GM12878 (cell line): ENCODE results near the gene GTF2IRD1. TPM values are rescaled to one million over a fixed set of nuclear protein-coding genes. Genes with fewer than 3 reads are reported as not detected.

Source experiments
- ATAC-seq: fragments of 200-7000 bp; cut with Tn5 transposase; 3 replicates; pipeline ENCODE4 v1.9.1; 2020; ENCODE audit warnings: mild to moderate bottlenecking, moderate library complexity
- BruUV-seq: library from RNA; stranded (reverse); fragments of 400-500 nt; replicated peaks from 2 replicates; lab custom pipeline; 2021; lab: Mats Ljungman, UMichigan
- CTCF ChIA-PET: fragments of 300-600 bp; sonication (Branson Sonifier 250); formaldehyde crosslinking; extraction: SDS; loops from one replicate; lab custom pipeline; 2021; ENCODE audit warnings: inconsistent platforms; lab: Yijun Ruan, JAX
- POLR2A ChIA-PET: fragments of 350-600 bp; formaldehyde crosslinking; extraction: SDS; loops from one replicate; lab custom pipeline; 2021; ENCODE audit warnings: inconsistent platforms; lab: Charles Lee
- RAD21 ChIA-PET: fragments of 300-600 bp; sonication (Branson Sonifier 250); formaldehyde crosslinking; loops from one replicate; lab custom pipeline; 2023; ENCODE audit warnings: antibody characterized with exemption; ENCODE audit not compliant: unreplicated experiment; lab: Charles Lee
- SMC1A ChIA-PET: fragments of 300-600 bp; sonication (Branson Sonifier 250); formaldehyde crosslinking; loops from one replicate; lab custom pipeline; 2023; ENCODE audit not compliant: unreplicated experiment, uncharacterized antibody; lab: Charles Lee
- DNase-seq: peaks from one replicate; pipeline ENCODE4 v3.0.0-alpha.2; 2011; ENCODE audit warnings: low read depth, low spot score
- FAIRE-seq: peaks from 3 replicates; lab custom pipeline; 2011; peaks lifted over from hg19 to GRCh38; lab: Jason Lieb, UNC
- H2AFZ ChIP-seq: 2 replicates; pipeline ENCODE4 v1.6.0; 2011; ENCODE audit warnings: low read depth, low read length, control low read depth; ENCODE audit not compliant: control insufficient read depth
- H3K27ac ChIP-seq: 2 replicates; pipeline ENCODE4 v1.5.1; 2011; ENCODE audit warnings: control low read depth; ENCODE audit not compliant: control insufficient read depth, insufficient read depth
- H3K27me3 ChIP-seq, 2 experiments: replicated peaks in 1 of 2; 2 replicates each; pipeline versions ENCODE4 v1.6.0 to v1.6.1; 2011; ENCODE audit warnings: low read length in 1 of 2; ENCODE audit not compliant: control insufficient read depth in 2 of 2, insufficient read depth in 2 of 2
- H3K36me3 ChIP-seq, 2 experiments: 2 replicates each; pipeline ENCODE4 v1.5.1; 2011; ENCODE audit warnings: low read length in 1 of 2; ENCODE audit not compliant: control insufficient read depth in 2 of 2, insufficient read depth in 2 of 2
- H3K4me1 ChIP-seq: 2 replicates; pipeline ENCODE4 v1.6.1; 2011; ENCODE audit warnings: mild to moderate bottlenecking, low read length, moderate library complexity, mixed read lengths; ENCODE audit not compliant: control insufficient read depth, insufficient read depth
- H3K4me2 ChIP-seq: 2 replicates; pipeline ENCODE4 v1.6.0; 2011; ENCODE audit warnings: control low read depth; ENCODE audit not compliant: control insufficient read depth, insufficient read depth
- H3K4me3 ChIP-seq: fragments of 200-600 bp; sonication (generic); 2 replicates; pipeline ENCODE4 v1.5.1; 2016
- H3K79me2 ChIP-seq: 2 replicates; pipeline ENCODE4 v1.6.0; 2011; ENCODE audit warnings: low read length; ENCODE audit not compliant: control insufficient read depth, insufficient read depth
- H3K9ac ChIP-seq: 2 replicates; pipeline ENCODE4 v1.8.0; 2011; ENCODE audit warnings: low read length, control low read depth, mixed read lengths; ENCODE audit not compliant: control insufficient read depth, insufficient read depth
- H3K9me3 ChIP-seq: replicated peaks from 3 replicates; pipeline ENCODE4 v1.5.1; 2011; ENCODE audit warnings: mild to moderate bottlenecking, low read length; ENCODE audit not compliant: control insufficient read depth, insufficient read depth
- H4K20me1 ChIP-seq: 2 replicates; pipeline ENCODE4 v1.6.0; 2011; ENCODE audit not compliant: control insufficient read depth, insufficient read depth
- FOXM1 ChIP-seq: IDR thresholded peaks from 2 replicates; pipeline ENCODE4 v1.6.1; 2012; ENCODE audit warnings: low read depth, mild to moderate bottlenecking, inconsistent platforms, low read length, moderate library complexity
- MXI1 ChIP-seq: fragments of 150-350 bp; IDR thresholded peaks from 2 replicates; pipeline ENCODE4 v1.6.1; 2011; ENCODE audit warnings: low read depth, mild to moderate bottlenecking, inconsistent platforms, low read length, improper control_type of control experiment
- NFYB ChIP-seq: IDR thresholded peaks from 2 replicates; pipeline ENCODE4 v1.6.1; 2011; ENCODE audit warnings: low read depth, mild to moderate bottlenecking, low read length, improper control_type of control experiment, moderate library complexity; ENCODE audit not compliant: insufficient read depth
- NR2C1 ChIP-seq: fragments of 450-650 bp; IDR thresholded peaks from 2 replicates; pipeline ENCODE4 v1.6.1; 2017; ENCODE audit warnings: antibody characterized with exemption, mild to moderate bottlenecking, moderate library complexity
- RB1 ChIP-seq: fragments of 450-650 bp; formaldehyde crosslinking; IDR thresholded peaks from 2 replicates; pipeline ENCODE4 v1.6.1; 2017; ENCODE audit warnings: mild to moderate bottlenecking, borderline replicate concordance
- RBBP5 ChIP-seq: fragments of 200-600 bp; sonication (generic); conservative IDR thresholded peaks from 2 replicates; pipeline ENCODE4 v1.6.1; 2016
- WGBS: methylation state at CpG from one replicate; pipeline ENCODE4 v1.1.6; 2016; ENCODE audit warnings: low lambda C conversion rate; ENCODE audit not compliant: insufficient replicate concordance, insufficient coverage; ENCODE audit errors: missing lambda C conversion rate; 5-methylcytosine and 5-hydroxymethylcytosine counted together
- in situ Hi-C: fragments of 300-500 bp; cut with MboI; formaldehyde crosslinking; loops from 9 replicates; pipeline ENCODE4 v1.14.3; 2018; ENCODE audit warnings: mixed read lengths
- intact Hi-C: fragments of 100-400 bp; cut with micrococcal nuclease; formaldehyde crosslinking; loops from one replicate; pipeline ENCODE4 v1.14.2; 2022; ENCODE audit not compliant: unreplicated experiment
- polyA plus RNA-seq, 11 experiments: library from polyadenylated mRNA; depleted of rRNA in 4 of 11; unstranded in 6 of 11; stranded (reverse) in 5 of 11; fragments of >200 nt; fragmentation: Nextera tagmentation in 4 of 11; fragmentation: Illumina TruSeq in 1 of 11; extraction: Ambion mirVana in 4 of 11; extraction: Trizol in 1 of 11; gene quantifications; 1 replicate in 1 of 11; 2 replicates in 10 of 11; pipeline versions ENCODE4 v1.2.1 to v1.2.3, GENCODE V29; 2011 to 2016; ENCODE audit warnings: inconsistent platforms in 2 of 11, missing spikeins in 2 of 11, low read depth in 1 of 11
- total RNA-seq, 4 experiments: library from RNA; depleted of rRNA in 3 of 4; stranded (reverse); fragments of >200 nt in 3 of 4; fragmentation: Illumina TruSeq in 1 of 4; extraction: Trizol in 1 of 4; gene quantifications; 2 replicates each; pipeline versions ENCODE4 v1.2.1 to v1.2.3, GENCODE V29; 2013 to 2021
- TF ChIP-seq, protein P1 (sequence below): fragments of 450-650 bp; IDR thresholded peaks from 2 replicates; pipeline ENCODE4 v1.6.1; 2016; ENCODE audit warnings: mild to moderate bottlenecking
- TF ChIP-seq, protein P2 (sequence below): fragments of 450-650 bp; IDR thresholded peaks from 2 replicates; pipeline ENCODE4 v1.6.1; 2017; ENCODE audit warnings: mild to moderate bottlenecking

The GTF2IRD1 gene
- total and polyA plus RNA-seq, 10 of the 15 experiments (the other 5 are each of a cell fraction or from before 2014, with no cell fraction given) = 0.48 to 3.0 (median 1.3) TPM

DNA sequence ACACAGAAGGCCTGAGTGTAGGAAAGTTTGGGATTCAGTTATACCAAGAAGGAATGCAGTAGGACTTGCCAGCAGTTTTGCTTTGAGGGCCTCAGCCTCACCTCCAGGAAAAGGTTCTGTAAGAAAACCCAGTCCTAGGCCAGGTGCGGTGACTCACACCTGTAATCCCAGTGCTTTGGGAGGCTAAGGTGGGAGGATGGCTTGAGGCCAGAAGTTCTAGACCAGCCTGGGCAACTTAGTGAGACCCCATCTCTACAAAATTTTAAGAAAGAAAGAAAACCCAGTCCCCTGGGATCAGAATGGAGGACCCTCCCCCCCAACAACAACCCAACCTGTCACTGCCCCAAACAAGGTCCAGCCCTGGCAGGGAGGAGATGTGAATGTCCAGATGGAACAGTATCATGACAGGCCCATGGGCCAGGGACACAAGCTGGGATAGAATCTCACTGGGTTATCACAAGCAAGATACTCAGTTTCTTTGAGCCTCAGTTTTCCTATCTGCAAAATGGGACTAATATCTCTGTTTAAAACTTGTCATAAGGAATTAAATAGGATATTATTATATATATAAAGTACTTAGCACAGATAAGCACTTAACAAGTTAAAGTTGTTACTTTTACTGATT is 68.7 kb downstream of the GTF2IRD1 start:
- Histone ChIP-seq H3K36me3 (no peaks in the 10 kb centered on the region), H2AFZ (no peak overlapping the region), H3K4me3 (no peak overlapping the region), H3K4me1 (no peaks in the 10 kb centered on the region)
- ChIA-PET CTCF (no interaction called here), RAD21 (no interaction called here)
- in situ Hi-C loops = no loop called here
- no TSS peak for BruUV-seq
- intact Hi-C loops = no loop called here
- TF ChIP-seq RBBP5 = no peak
- TF ChIP-seq RB1 = no peak
- TF ChIP-seq NR2C1 = no peak
- TF ChIP-seq, protein P1, sequence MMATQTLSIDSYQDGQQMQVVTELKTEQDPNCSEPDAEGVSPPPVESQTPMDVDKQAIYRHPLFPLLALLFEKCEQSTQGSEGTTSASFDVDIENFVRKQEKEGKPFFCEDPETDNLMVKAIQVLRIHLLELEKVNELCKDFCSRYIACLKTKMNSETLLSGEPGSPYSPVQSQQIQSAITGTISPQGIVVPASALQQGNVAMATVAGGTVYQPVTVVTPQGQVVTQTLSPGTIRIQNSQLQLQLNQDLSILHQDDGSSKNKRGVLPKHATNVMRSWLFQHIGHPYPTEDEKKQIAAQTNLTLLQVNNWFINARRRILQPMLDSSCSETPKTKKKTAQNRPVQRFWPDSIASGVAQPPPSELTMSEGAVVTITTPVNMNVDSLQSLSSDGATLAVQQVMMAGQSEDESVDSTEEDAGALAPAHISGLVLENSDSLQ = no peak
- TF ChIP-seq FOXM1 = no peak
- no peak for TF ChIP-seq MXI1
- TF ChIP-seq, protein P2, sequence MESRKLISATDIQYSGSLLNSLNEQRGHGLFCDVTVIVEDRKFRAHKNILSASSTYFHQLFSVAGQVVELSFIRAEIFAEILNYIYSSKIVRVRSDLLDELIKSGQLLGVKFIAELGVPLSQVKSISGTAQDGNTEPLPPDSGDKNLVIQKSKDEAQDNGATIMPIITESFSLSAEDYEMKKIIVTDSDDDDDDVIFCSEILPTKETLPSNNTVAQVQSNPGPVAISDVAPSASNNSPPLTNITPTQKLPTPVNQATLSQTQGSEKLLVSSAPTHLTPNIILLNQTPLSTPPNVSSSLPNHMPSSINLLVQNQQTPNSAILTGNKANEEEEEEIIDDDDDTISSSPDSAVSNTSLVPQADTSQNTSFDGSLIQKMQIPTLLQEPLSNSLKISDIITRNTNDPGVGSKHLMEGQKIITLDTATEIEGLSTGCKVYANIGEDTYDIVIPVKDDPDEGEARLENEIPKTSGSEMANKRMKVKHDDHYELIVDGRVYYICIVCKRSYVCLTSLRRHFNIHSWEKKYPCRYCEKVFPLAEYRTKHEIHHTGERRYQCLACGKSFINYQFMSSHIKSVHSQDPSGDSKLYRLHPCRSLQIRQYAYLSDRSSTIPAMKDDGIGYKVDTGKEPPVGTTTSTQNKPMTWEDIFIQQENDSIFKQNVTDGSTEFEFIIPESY = no peak
- no peak for TF ChIP-seq NFYB
- TF ChIP-seq, all 136 proteins: peak for 0
- ATAC-seq (no peak), FAIRE-seq (no peak), DNase-seq (no peak)
- no peaks in the 10 kb centered on the region for H3K27me3 ChIP-seq
- H4K20me1 ChIP-seq = no peaks in the 10 kb centered on the region
- no peak overlapping the region for H3K4me2 ChIP-seq
- H3K9me3 ChIP-seq = no peaks in the 10 kb centered on the region; the same call in 2 of the 3 replicates
- WGBS = 93% methylated on average over 1 of the region's 1 CpG
- no peaks in the 10 kb centered on the region for H3K79me2 ChIP-seq
- H3K9ac ChIP-seq = no peak overlapping the region
- ChIA-PET POLR2A (no interaction called here), SMC1A (no interaction called here)
- H3K27ac ChIP-seq = no peak overlapping the region
